Astrocyte (in vitro differentiated cells and primary cell): ENCODE results near the gene MTMR1.

Experiments used
- EZH2 ChIP-seq: IDR thresholded peaks from 2 replicates; pipeline ENCODE4 v1.6.1; 2012; ENCODE audit warnings: mild to moderate bottlenecking, low read length, inconsistent platforms; ENCODE audit not compliant: insufficient read depth
- TF ChIP-seq, protein P1 (sequence below): IDR thresholded peaks from 2 replicates; pipeline ENCODE4 v1.5.1; 2011; ENCODE audit warnings: low read depth, mild to moderate bottlenecking, inconsistent platforms, low read length, moderate library complexity; ENCODE audit not compliant: insufficient read depth

GRCh38 chrX:150683536-150684146 lies 9.6 kb upstream of the MTMR1 start:
- TF ChIP-seq, protein P1, sequence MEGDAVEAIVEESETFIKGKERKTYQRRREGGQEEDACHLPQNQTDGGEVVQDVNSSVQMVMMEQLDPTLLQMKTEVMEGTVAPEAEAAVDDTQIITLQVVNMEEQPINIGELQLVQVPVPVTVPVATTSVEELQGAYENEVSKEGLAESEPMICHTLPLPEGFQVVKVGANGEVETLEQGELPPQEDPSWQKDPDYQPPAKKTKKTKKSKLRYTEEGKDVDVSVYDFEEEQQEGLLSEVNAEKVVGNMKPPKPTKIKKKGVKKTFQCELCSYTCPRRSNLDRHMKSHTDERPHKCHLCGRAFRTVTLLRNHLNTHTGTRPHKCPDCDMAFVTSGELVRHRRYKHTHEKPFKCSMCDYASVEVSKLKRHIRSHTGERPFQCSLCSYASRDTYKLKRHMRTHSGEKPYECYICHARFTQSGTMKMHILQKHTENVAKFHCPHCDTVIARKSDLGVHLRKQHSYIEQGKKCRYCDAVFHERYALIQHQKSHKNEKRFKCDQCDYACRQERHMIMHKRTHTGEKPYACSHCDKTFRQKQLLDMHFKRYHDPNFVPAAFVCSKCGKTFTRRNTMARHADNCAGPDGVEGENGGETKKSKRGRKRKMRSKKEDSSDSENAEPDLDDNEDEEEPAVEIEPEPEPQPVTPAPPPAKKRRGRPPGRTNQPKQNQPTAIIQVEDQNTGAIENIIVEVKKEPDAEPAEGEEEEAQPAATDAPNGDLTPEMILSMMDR, result peak; percentile 36
- TF ChIP-seq EZH2, result no peak
